ENCODE data around the gene OXGR1. TPM values are rescaled to one million over a fixed set of nuclear protein-coding genes. Genes with fewer than 3 reads are reported as not detected.
"Not testable (repeated sequence)": the region's sequence is repeated elsewhere in the genome, so short reads cannot be mapped to it uniquely, and the experiment has no call there.

OXGR1 gene
- total RNA-seq, 4 donors from 2014 or later: 1.2 to 5.7 (median 1.4) TPM; not detected in 1

- TF ChIP-seq POLR2A (IDR thresholded peaks at IDR 0.05) (no peak), CTCF (IDR thresholded peaks at IDR 0.05) (no peak)
- H3K4me3 ChIP-seq: no peak overlapping the region
- peaks cover 0 to 4% (median 0%) of the 10 kb centered on the region in 4 donors for H3K27me3 ChIP-seq
- no peak for DNase-seq
- H3K4me1 ChIP-seq: peaks cover 14 to 36% (median 15%) of the 10 kb centered on the region in 3 donors
- intact Hi-C loops (cut with DNase I): no loop called here
- WGBS, 2 donors: 3 to 5% methylated on average over 2 of the region's 2 CpGs
- no peaks in the 10 kb centered on the region for H3K9me3 ChIP-seq
- peaks cover 0 to 5% (median 0%) of the 10 kb centered on the region in 3 donors for H3K36me3 ChIP-seq
- peak overlapping the region; percentile 13 to 79 (median 64) for H3K27ac ChIP-seq
These were observed 11.6 kb downstream of the OXGR1 start for GRCh38 chr13:96982672-96983071.

GRCh38 chr13:96979861-96980260 lies 14.4 kb downstream of the OXGR1 start:
- H3K9me3 ChIP-seq; DNase-seq; intact Hi-C loops (cut with DNase I); H3K4me3 ChIP-seq; H3K36me3 ChIP-seq; H3K27me3 ChIP-seq; H3K27ac ChIP-seq: not testable (repeated sequence)
- 31 to 78% methylated on average over 1 of the region's 1 CpG for WGBS, 2 donors
- H3K4me1 ChIP-seq: peaks cover 14 to 31% (median 15%) of the 10 kb centered on the region in 3 donors

- H3K9me3 ChIP-seq: peaks cover 0 to 25% (median 24%) of the 10 kb centered on the region in 3 donors
- DNase-seq: no peak
These were observed 26.2 kb downstream of the OXGR1 start for GRCh38 chr13:96968027-96968426.

GRCh38 chr13:96967248-96967745 lies 27.0 kb downstream of the OXGR1 start:
- Histone ChIP-seq H3K27me3 (no peaks in the 10 kb centered on the region), H3K9me3 (peaks cover 0 to 25% (median 24%) of the 10 kb centered on the region in 3 donors)
- 85 to 87% methylated on average over 6 to 12 of the region's 12 CpGs for WGBS, 2 donors

More at GRCh38 chr13:96968027-96968426, 26.2 kb downstream of the OXGR1 start:
- H3K4me3 ChIP-seq: no peak overlapping the region
- H3K27me3 ChIP-seq: no peaks in the 10 kb centered on the region
- H3K36me3 ChIP-seq: no peaks in the 10 kb centered on the region
- H3K27ac ChIP-seq: no peak overlapping the region
- no peak for TF ChIP-seq POLR2A (IDR thresholded peaks at IDR 0.05)
- TF ChIP-seq CTCF (IDR thresholded peaks at IDR 0.05): no peak
- intact Hi-C loops (cut with DNase I): no loop called here
- WGBS, 2 donors: 78 to 81% methylated on average over 2 of the region's 2 CpGs
- H3K4me1 ChIP-seq: no peaks in the 10 kb centered on the region

GRCh38 chr13:96966415-96967102 lies 27.7 kb downstream of the OXGR1 start:
- no peak for TF ChIP-seq CTCF (IDR thresholded peaks at IDR 0.05)
- TF ChIP-seq POLR2A (IDR thresholded peaks at IDR 0.05): no peak
- DNase-seq: no peak
- Histone ChIP-seq H3K27me3 (no peaks in the 10 kb centered on the region), H3K36me3 (no peaks in the 10 kb centered on the region), H3K4me3 (no peak overlapping the region), H3K27ac (no peak overlapping the region), H3K9me3 (peaks cover 0 to 25% (median 24%) of the 10 kb centered on the region in 3 donors), H3K4me1 (no peaks in the 10 kb centered on the region)
- intact Hi-C loops (cut with DNase I): no loop called here
- 84 to 87% methylated on average over 12 of the region's 12 CpGs for WGBS, 2 donors

More at GRCh38 chr13:96967248-96967745, 27.0 kb downstream of the OXGR1 start:
- H3K27ac ChIP-seq: no peak overlapping the region
- H3K4me1 ChIP-seq: no peaks in the 10 kb centered on the region
- intact Hi-C loops (cut with DNase I): no loop called here
- TF ChIP-seq POLR2A (IDR thresholded peaks at IDR 0.05) (no peak), CTCF (IDR thresholded peaks at IDR 0.05) (peak in 1 of 6 experiments; percentile 15)
- no peak for DNase-seq
- no peaks in the 10 kb centered on the region for H3K36me3 ChIP-seq
- no peak overlapping the region for H3K4me3 ChIP-seq

Data from esophagus squamous epithelium (tissue), 5 donors.